Mononuclear cell (primary cell): ENCODE measurements around the gene ANK3. TPM values are rescaled to one million over a fixed set of nuclear protein-coding genes. Genes with fewer than 3 reads are reported as not detected.
"Not testable (repeated sequence)": the region's sequence is repeated elsewhere in the genome, so short reads cannot be mapped to it uniquely, and the experiment has no call there.

Experiments used
- H3K27me3 ChIP-seq: 2 replicates; pipeline ENCODE4 v1.6.0; 2011; ENCODE audit warnings: low read length, control low read depth; ENCODE audit not compliant: insufficient read depth
- H3K4me1 ChIP-seq: 2 replicates; pipeline ENCODE4 v1.5.1; 2011; ENCODE audit warnings: mild to moderate bottlenecking, low read length, control low read depth; ENCODE audit not compliant: insufficient read depth
- H3K4me3 ChIP-seq: 2 replicates; pipeline ENCODE4 v1.5.1; 2011; ENCODE audit warnings: mild to moderate bottlenecking, low read length, moderate library complexity
- H3K9me3 ChIP-seq: 2 replicates; pipeline ENCODE4 v1.5.1; 2011; ENCODE audit warnings: low read depth, mild to moderate bottlenecking, control low read depth, low read length
- total RNA-seq: library from RNA; depleted of rRNA; stranded (reverse); fragments of >200 nt; gene quantifications from one replicate; pipeline ENCODE4 v1.2.3, GENCODE V29; 2012

ANK3 gene
- total RNA-seq, 1 donor = 73.0 TPM

DNA sequence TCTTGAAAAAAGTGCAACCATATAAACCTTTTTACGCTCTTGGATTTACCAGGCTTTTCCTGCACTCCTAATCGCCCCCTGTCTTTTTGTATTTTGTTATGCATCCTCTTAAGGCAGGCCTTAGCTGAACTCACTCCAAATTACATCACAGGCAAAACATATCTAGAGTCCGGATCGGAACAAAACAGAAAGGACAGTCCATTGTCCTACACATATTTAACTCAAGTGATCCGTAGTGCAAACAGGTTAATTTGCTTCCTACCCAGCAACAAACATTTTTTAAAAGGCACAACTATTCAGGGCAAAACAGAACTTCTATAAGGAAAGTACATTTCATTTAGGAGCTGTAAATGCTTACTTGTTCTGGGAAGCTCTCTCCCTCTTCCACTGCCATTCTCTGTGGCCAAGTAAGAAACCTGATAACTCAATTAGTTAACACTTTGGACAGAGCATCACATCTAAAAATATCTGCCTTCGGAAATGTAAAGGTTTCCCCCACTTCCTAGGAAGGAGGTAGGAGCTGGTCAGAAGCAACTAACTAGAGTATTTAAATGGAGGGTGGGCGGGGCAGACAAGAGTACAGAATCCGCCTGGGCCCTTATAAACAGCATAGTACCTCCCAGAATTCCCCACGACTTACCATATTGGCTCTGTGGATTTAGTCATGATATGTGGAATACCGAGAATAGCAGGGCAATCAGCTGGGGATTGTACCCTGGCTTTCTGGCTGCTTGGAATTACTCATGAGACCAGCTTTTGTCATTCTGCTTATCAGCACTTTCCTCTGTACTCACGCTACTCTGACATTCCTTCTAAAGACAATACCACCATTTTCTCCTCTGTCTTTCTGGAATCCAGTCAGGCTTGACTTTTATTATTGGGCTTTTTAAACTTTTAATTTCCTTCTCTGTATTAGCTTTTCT, 89.5 kb downstream of the ANK3 start:
- Histone ChIP-seq H3K9me3 (no peaks in the 10 kb centered on the region), H3K4me1 (no peaks in the 10 kb centered on the region), H3K27me3 (no peaks in the 10 kb centered on the region), H3K4me3 (no peak overlapping the region)

GRCh38 chr10:60299390-60299778, 90.3 kb downstream of the ANK3 start:
- Histone ChIP-seq H3K4me1 (no peaks in the 10 kb centered on the region), H3K4me3 (no peak overlapping the region), H3K9me3 (no peaks in the 10 kb centered on the region), H3K27me3 (no peaks in the 10 kb centered on the region)

- Histone ChIP-seq H3K27me3 (no peaks in the 10 kb centered on the region), H3K4me3 (no peak overlapping the region), H3K9me3 (no peaks in the 10 kb centered on the region), H3K4me1 (no peaks in the 10 kb centered on the region)
Measured at GRCh38 chr10:60298408-60299389, 91.0 kb downstream of the ANK3 start.

DNA sequence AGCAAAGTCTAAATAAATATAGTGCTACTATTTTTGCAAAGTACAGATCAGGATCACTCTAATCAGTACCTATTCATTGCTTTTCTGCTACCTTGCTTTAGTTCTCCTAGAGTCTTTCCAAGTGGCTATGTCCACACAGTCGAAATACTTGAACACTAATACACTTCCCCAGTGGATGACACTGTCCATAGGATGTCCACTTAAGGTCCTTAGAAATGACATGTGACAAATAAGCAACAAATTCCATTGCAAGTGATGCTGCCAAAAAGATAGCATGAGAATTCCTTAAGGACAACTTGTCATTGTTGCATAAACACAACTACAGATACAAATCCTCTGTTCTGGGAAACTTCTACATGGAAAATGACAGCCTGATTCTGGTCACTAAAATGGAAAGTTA, 93.6 kb downstream of the ANK3 start:
- Histone ChIP-seq H3K4me3 (no peak overlapping the region), H3K9me3 (no peaks in the 10 kb centered on the region), H3K27me3 (no peaks in the 10 kb centered on the region), H3K4me1 (no peaks in the 10 kb centered on the region)

DNA sequence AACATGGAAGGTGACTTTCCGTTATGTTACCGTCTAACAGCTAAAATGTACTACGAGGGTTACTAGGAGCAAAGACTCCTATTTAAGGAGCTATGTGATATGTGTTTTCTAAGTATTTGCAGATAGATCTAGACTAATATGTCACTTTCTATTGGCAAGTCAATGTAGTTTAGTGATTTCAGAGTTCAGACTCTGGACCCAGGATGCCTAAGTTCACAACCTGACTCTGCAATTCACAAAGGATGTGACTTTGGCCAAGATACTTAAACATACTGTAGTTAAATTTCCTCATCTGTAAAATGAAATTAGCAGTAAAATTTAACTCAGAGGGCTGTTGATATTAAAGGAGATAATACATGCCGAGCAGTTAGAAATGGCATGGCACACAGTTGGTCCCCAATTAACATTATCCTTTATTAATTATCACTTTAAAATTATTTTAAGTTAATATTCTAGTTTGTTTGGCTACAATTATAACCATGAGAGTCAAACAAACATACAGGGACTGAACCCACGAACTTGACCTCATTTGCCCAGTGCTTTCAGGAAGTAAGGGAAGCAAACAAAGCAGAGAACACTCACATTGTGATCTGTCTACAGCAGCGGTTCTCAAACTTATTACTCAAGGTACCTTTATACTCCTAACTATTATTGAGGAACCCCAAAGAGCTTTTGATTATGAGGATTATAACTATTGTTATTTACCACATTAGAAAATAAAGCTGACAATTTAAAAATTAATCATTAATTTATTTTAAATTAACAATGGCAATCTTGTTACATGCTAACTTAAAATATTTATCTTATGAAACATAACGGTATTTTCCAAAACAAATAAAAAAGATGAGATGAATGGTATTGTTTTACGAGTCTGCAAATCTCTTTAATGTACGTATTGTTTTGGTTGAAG, 94.4 kb downstream of the ANK3 start:
- H3K4me3 ChIP-seq = no peak overlapping the region
- no peaks in the 10 kb centered on the region for H3K9me3 ChIP-seq
- no peaks in the 10 kb centered on the region for H3K27me3 ChIP-seq

GRCh38 chr10:60293581-60294175, 96.0 kb downstream of the ANK3 start:
- no peaks in the 10 kb centered on the region for H3K27me3 ChIP-seq
- no peaks in the 10 kb centered on the region for H3K4me1 ChIP-seq
- no peaks in the 10 kb centered on the region for H3K9me3 ChIP-seq
- H3K4me3 ChIP-seq = no peak overlapping the region

More for the DNA sequence above, 94.4 kb downstream of the ANK3 start:
- no peaks in the 10 kb centered on the region for H3K4me1 ChIP-seq

- H3K27me3 ChIP-seq = no peaks in the 10 kb centered on the region
- H3K4me1 ChIP-seq = no peaks in the 10 kb centered on the region
- no peaks in the 10 kb centered on the region for H3K9me3 ChIP-seq
- no peak overlapping the region for H3K4me3 ChIP-seq
Measured at GRCh38 chr10:60292998-60293397, 96.7 kb downstream of the ANK3 start.

DNA sequence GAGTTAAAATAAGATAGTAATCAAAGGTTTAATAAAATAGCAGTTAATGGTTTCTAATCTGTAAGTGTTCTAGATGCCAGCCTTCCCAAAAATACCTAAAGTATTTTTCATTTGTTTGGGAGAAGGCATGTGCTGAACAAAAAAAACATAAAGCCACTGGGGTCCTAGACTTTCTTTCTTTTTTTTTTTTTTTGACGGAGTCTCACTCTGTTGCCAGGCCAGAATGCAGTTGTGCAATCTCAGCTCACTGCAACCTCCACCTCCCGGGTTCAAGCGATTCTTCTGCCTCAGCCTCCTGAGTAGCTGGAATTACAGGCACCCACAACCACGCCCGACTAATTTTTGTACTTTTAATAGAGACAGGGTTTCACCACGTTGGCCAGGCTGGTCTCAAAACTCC, 97.1 kb downstream of the ANK3 start:
- H3K4me1 ChIP-seq, H3K9me3 ChIP-seq, H3K27me3 ChIP-seq, H3K4me3 ChIP-seq: not testable (repeated sequence)

GRCh38 chr10:60291344-60291930, 98.2 kb downstream of the ANK3 start:
- no peaks in the 10 kb centered on the region for H3K9me3 ChIP-seq
- H3K27me3 ChIP-seq = no peaks in the 10 kb centered on the region
- H3K4me1 ChIP-seq = no peaks in the 10 kb centered on the region
- H3K4me3 ChIP-seq = no peak overlapping the region

- Histone ChIP-seq H3K9me3 (no peaks in the 10 kb centered on the region), H3K4me3 (no peak overlapping the region), H3K4me1 (no peaks in the 10 kb centered on the region), H3K27me3 (no peaks in the 10 kb centered on the region)
Measured at GRCh38 chr10:60290558-60290957, 99.1 kb downstream of the ANK3 start.

DNA sequence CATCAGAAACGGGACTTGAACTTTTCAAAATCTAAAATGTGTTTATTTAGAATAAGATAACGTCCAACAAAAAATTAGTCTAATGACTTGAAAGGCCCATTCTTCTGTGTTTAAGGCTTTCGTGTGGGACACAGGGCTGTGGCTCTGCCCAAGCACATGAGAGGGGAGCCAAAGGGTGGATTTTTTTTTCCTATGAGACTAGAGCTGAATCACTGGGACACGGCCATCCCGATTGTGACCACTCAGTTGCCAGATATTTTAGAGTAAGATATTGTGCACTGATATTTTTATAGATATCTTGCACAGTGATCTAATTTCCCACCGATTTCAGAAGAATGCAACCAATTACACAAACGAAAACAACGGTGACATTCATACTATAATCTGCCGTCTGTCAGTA, 99.9 kb downstream of the ANK3 start:
- H3K4me3 ChIP-seq = no peak overlapping the region
- no peaks in the 10 kb centered on the region for H3K9me3 ChIP-seq
- H3K4me1 ChIP-seq = no peaks in the 10 kb centered on the region
- no peaks in the 10 kb centered on the region for H3K27me3 ChIP-seq

DNA sequence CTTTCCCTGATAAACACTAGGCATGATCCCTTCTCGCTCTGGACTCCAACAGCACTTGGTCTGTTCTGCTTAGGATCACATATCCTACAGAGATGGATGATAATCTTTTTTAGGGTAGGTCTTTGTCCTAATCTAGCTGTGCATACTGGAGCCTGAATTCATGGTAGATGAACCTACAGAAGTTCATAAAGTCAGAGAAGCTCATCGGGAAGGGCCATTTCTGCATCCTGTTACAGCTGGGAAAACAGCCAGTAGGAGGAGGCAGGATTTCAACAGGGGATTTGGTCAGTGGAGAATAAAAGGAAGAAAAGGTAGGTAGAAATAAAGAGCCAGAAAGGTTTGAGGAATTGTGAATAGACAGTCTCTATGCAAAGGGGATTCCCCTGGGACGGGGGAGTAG, 101.4 kb downstream of the ANK3 start:
- H3K4me3 ChIP-seq = no peak overlapping the region
- no peaks in the 10 kb centered on the region for H3K27me3 ChIP-seq
- no peaks in the 10 kb centered on the region for H3K4me1 ChIP-seq
- H3K9me3 ChIP-seq = no peaks in the 10 kb centered on the region

- Histone ChIP-seq H3K9me3 (no peaks in the 10 kb centered on the region), H3K4me3 (no peak overlapping the region), H3K27me3 (no peaks in the 10 kb centered on the region), H3K4me1 (no peaks in the 10 kb centered on the region)
Measured at GRCh38 chr10:60286559-60286958, 103.1 kb downstream of the ANK3 start.

GRCh38 chr10:60283397-60283796, 106.3 kb downstream of the ANK3 start:
- Histone ChIP-seq H3K4me3 (no peak overlapping the region), H3K9me3 (no peaks in the 10 kb centered on the region), H3K4me1 (no peaks in the 10 kb centered on the region), H3K27me3 (no peaks in the 10 kb centered on the region)
